ENCODE results near the gene LRRTM4.

Gene LRRTM4

GRCh38 chr2:77363277-77363676 is 158.9 kb downstream of the LRRTM4 start:
- in situ Hi-C loops (cut with HindIII; ENCODE audit: low pct_ligation_motif_present, low pct_unique_long_range_greater_than_20kb, low sequenced_read_pairs): no loop called here
- no peak for DNase-seq

GRCh38 chr2:77348821-77349220 is 173.4 kb downstream of the LRRTM4 start:
- DNase-seq: no peak
- in situ Hi-C loops (cut with HindIII; ENCODE audit: low pct_ligation_motif_present, low pct_unique_long_range_greater_than_20kb, low sequenced_read_pairs): no loop called here

GRCh38 chr2:77336013-77336412 is 186.2 kb downstream of the LRRTM4 start:
- DNase-seq: no peak
- in situ Hi-C loops (cut with HindIII; ENCODE audit: low pct_ligation_motif_present, low pct_unique_long_range_greater_than_20kb, low sequenced_read_pairs): no loop called here

- in situ Hi-C loops (cut with HindIII; ENCODE audit: low pct_ligation_motif_present, low pct_unique_long_range_greater_than_20kb, low sequenced_read_pairs): no loop called here
- no peak for DNase-seq
Observed at GRCh38 chr2:77328134-77328931, 193.8 kb downstream of the LRRTM4 start.

- no peak for DNase-seq
- in situ Hi-C loops (cut with HindIII; ENCODE audit: low pct_ligation_motif_present, low pct_unique_long_range_greater_than_20kb, low sequenced_read_pairs): no loop called here
Observed at GRCh38 chr2:77325395-77325794, 196.8 kb downstream of the LRRTM4 start.

GRCh38 chr2:77322431-77322830 is 199.7 kb downstream of the LRRTM4 start:
- in situ Hi-C loops (cut with HindIII; ENCODE audit: low pct_ligation_motif_present, low pct_unique_long_range_greater_than_20kb, low sequenced_read_pairs): no loop called here
- DNase-seq: no peak

- in situ Hi-C loops (cut with HindIII; ENCODE audit: low pct_ligation_motif_present, low pct_unique_long_range_greater_than_20kb, low sequenced_read_pairs): no loop called here
- DNase-seq: no peak
Observed at GRCh38 chr2:77314721-77315120, 207.5 kb downstream of the LRRTM4 start.

- in situ Hi-C loops (cut with HindIII; ENCODE audit: low pct_ligation_motif_present, low pct_unique_long_range_greater_than_20kb, low sequenced_read_pairs): no loop called here
- DNase-seq: no peak
Observed at GRCh38 chr2:77310416-77310815, 211.8 kb downstream of the LRRTM4 start.

- in situ Hi-C loops (cut with HindIII; ENCODE audit: low pct_ligation_motif_present, low pct_unique_long_range_greater_than_20kb, low sequenced_read_pairs): no loop called here
- DNase-seq: no peak
Observed at GRCh38 chr2:77309725-77310124, 212.5 kb downstream of the LRRTM4 start.

- in situ Hi-C loops (cut with HindIII; ENCODE audit: low pct_ligation_motif_present, low pct_unique_long_range_greater_than_20kb, low sequenced_read_pairs): no loop called here
- no peak for DNase-seq
Observed at GRCh38 chr2:77301441-77301840, 220.7 kb downstream of the LRRTM4 start.

GRCh38 chr2:77296791-77297190 is 225.4 kb downstream of the LRRTM4 start:
- DNase-seq: no peak
- in situ Hi-C loops (cut with HindIII; ENCODE audit: low pct_ligation_motif_present, low pct_unique_long_range_greater_than_20kb, low sequenced_read_pairs): no loop called here

GRCh38 chr2:77294474-77294873 is 227.7 kb downstream of the LRRTM4 start:
- DNase-seq: no peak
- in situ Hi-C loops (cut with HindIII; ENCODE audit: low pct_ligation_motif_present, low pct_unique_long_range_greater_than_20kb, low sequenced_read_pairs): no loop called here

GRCh38 chr2:77284353-77284752 is 237.8 kb downstream of the LRRTM4 start:
- DNase-seq: no peak
- in situ Hi-C loops (cut with HindIII; ENCODE audit: low pct_ligation_motif_present, low pct_unique_long_range_greater_than_20kb, low sequenced_read_pairs): no loop called here

- in situ Hi-C loops (cut with HindIII; ENCODE audit: low pct_ligation_motif_present, low pct_unique_long_range_greater_than_20kb, low sequenced_read_pairs): no loop called here
- no peak for DNase-seq
Observed at GRCh38 chr2:77271262-77271661, 250.9 kb downstream of the LRRTM4 start.

- DNase-seq: no peak
- in situ Hi-C loops (cut with HindIII; ENCODE audit: low pct_ligation_motif_present, low pct_unique_long_range_greater_than_20kb, low sequenced_read_pairs): no loop called here
Observed at GRCh38 chr2:77270433-77270832, 251.7 kb downstream of the LRRTM4 start.

- in situ Hi-C loops (cut with HindIII; ENCODE audit: low pct_ligation_motif_present, low pct_unique_long_range_greater_than_20kb, low sequenced_read_pairs): no loop called here
- DNase-seq: no peak
Observed at GRCh38 chr2:77268626-77269025, 253.6 kb downstream of the LRRTM4 start.

- in situ Hi-C loops (cut with HindIII; ENCODE audit: low pct_ligation_motif_present, low pct_unique_long_range_greater_than_20kb, low sequenced_read_pairs): no loop called here
Observed at GRCh38 chr2:77232909-77233425, 289.2 kb downstream of the LRRTM4 start.

GRCh38 chr2:77228391-77228790 is 293.8 kb downstream of the LRRTM4 start:
- in situ Hi-C loops (cut with HindIII; ENCODE audit: low pct_ligation_motif_present, low pct_unique_long_range_greater_than_20kb, low sequenced_read_pairs): no loop called here
- no peak for DNase-seq

More at GRCh38 chr2:77232909-77233425, 289.2 kb downstream of the LRRTM4 start:
- no peak for DNase-seq

- in situ Hi-C loops (cut with HindIII; ENCODE audit: low pct_ligation_motif_present, low pct_unique_long_range_greater_than_20kb, low sequenced_read_pairs): no loop called here
Observed at GRCh38 chr2:77210725-77211124, 311.5 kb downstream of the LRRTM4 start.

GRCh38 chr2:77207331-77207730 is 314.8 kb downstream of the LRRTM4 start:
- DNase-seq: no peak
- in situ Hi-C loops (cut with HindIII; ENCODE audit: low pct_ligation_motif_present, low pct_unique_long_range_greater_than_20kb, low sequenced_read_pairs): no loop called here

More at GRCh38 chr2:77210725-77211124, 311.5 kb downstream of the LRRTM4 start:
- no peak for DNase-seq

Measured in ACHN (cell line).